DMS 273 (cell line): ENCODE data around the gene ZNF367.

Source experiments
- DNase-seq: peaks from one replicate; lab custom pipeline; 2025; ENCODE audit not compliant: unreplicated experiment; lab: John Stamatoyannopoulos, UW

Gene ZNF367

DNA sequence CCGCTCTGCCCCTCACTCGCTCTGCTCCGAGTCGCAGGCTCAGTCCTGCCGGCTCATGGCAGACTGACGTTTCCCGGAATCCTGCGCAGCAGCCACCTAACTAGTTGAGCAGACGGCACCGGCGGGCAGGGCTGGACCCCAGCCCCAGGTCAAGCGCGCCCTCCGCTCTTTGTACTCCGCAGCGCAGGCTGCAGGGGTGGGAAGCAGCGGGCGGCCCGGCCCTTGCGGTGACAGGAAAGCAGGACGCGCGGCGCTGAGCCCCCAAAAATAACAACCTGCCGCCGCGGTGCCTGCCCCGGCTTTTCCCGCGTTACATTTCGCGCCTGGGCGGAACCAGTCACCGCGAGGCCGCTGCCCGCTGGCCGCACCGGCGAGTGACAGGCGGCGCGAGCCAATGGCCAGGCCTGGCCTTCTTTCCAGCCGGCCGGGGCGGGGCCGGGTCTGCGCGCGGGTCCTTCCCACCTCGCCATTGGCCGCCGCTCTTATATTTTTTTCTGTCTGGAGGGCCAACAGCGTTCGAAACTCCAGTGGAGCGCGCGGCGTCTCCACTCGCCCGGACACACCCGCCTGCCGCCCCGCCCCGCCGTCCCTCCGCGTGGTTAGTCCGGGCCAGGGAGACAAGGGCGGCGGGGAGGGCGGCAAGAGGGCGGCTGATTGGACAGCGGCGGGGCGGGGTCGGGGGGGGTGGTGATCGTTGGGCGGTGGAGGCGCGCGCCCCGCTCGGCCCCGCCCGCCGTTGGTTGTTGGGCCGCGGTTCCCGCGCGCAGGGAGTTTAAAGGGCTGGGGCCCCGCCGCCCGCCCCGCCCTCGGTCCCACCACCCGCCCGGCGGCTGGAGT is at the start of gene ZNF367:
TSS of gene ZNF367 (minus strand) at position 288 of the 837 bp plus-strand sequence. CDS start 338 bp downstream, outside the sequence.
- peak; percentile 98 for DNase-seq

DNA sequence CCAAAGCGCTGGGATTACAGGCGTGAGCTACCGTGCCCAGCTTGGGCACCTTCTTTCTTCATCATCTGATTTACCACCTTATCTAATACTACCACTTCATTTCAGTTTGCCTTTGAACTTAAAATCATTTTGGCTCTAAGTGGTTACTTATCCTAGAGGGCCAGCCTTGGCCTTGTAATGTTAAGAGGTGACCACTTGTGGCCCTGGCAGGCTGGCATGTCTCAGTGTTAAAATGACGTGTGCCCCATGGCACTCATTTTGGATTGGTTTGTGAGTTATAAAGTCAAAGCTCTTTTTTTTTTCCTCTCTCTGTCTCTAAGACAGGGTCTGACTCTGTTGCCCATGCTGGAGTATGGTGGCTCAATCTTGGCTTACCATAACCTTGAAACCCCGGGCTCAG is 49.6 kb upstream of the ZNF367 start:
- DNase-seq = no peak

DNA sequence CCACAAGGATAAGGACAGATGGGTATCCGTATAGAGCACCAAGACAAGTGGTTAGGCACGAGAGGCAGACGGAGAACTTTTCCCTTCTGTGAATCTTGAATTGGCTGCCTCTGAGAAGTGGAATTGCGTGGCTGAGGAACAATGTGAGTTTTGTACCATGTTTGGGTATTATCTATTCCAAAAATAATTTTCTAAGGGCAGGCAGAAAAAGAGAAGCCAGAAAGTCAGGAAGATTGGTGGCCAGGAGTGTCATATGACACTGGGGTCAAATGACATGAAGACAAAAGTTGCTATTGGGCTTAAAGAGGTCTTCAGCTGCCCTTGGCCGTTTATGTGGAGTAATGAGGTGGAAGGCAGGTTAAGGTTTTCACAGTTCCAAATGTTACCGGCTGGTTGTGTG is 46.3 kb upstream of the ZNF367 start:
- no peak for DNase-seq

DNA sequence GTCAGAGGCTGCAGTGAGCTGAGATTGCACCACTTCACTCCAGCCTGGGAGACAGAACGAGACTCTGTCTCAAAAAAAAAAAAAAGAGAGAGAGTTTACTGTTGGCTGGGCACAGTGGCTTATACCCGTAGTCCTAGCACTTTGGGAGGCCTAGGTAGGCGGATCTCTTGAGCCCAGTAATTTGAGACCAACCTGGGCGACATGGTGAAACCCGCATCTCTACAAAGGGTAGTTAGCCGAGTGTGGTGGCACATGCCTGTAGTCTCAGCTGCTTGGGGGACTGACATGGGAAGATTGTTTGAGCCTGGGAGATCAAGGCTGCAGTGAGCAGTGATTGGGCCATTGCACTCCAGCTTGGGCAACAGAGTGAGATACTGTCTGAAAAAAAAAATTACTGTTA is 44.4 kb upstream of the ZNF367 start:
- DNase-seq = no peak

DNA sequence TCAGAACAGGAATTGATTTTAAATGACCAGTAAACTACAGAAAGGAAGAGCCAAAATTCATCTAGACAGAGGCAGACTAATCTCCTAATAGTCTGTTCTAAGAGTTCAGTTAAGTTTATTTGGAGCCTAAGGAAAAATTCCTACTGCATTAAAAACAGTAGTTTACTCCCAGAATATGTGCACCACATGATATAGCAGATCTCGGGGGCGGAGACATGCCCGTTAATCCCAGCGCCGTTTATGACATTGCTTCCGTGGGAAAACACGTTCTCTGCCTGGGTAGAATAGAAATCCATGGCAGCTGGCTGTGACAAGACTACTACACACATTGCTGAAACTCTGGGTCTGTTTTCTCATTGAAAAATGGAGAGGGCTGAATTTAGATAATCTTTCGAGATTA is 43.2 kb upstream of the ZNF367 start:
- no peak for DNase-seq

DNA sequence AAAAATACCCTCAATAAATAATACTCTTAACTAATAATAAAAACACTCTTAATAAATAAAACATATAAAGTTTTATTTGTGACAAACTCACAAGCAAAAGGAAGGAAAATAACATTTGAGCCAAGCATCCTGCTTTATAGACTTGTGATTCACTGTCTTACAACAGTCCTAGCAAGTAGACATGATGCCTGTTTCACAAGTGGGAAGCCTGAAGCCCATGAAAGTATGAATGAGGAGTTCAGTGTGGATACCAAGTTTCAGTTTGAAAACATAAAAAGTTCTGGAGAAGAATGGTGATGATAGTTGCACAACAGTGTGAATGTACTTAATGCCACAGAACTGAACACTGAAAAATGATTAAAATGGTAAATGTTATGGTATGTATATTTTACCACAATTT is 42.7 kb upstream of the ZNF367 start:
- DNase-seq = no peak

DNA sequence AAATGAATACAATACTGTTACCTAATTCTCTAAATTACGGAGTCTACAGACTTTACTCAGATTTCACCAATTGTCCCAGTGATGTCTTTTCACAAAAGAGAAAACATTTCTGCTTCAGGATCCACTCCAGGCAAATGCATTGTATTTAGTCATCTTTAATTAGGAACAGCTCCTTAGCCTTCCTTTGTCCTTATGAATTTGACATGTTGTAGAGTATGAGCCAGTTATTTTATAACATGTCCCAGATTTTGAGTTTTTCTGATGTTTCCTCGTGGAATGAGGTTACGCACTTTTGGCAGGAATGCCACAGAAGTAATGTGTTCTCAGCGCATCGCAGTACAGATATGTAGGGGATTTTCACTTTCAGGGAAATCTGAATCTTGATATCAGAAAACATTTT is 42.3 kb upstream of the ZNF367 start:
- DNase-seq = no peak

DNA sequence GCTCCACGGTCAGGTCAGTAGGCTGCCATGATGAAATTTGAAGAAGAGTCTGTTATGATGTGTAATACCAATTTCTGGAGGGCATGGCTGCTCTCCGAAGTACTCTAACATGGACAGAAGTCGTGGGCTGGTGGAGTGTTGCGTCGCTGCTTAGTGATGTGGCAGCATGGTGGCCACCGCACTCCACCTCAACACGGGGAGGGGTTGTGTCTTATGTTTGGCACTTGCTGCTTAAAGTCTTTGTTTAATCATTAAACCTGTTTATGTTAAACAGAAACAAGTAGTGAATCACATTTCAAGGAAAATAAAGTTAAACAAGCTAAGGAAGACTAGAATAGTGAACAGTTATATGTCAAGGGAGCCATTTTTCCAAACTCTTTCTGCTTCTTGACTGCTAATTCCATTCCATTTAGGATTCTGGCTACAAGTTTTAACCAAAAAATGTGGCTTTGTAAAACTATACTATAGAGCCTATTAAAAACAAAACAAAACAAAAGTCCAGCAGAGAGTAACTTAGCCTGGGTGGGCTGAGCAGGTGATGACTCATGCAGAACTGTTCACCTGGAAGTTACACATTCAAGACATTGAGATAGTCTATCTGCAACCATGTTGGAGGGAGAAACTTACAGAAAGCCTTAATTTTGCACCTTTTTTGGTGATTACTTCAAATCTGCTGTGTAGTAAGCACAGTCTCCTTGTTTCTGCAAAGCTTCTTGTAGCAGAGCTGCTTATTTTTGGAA is 41.3 kb upstream of the ZNF367 start:
- DNase-seq = no peak

DNA sequence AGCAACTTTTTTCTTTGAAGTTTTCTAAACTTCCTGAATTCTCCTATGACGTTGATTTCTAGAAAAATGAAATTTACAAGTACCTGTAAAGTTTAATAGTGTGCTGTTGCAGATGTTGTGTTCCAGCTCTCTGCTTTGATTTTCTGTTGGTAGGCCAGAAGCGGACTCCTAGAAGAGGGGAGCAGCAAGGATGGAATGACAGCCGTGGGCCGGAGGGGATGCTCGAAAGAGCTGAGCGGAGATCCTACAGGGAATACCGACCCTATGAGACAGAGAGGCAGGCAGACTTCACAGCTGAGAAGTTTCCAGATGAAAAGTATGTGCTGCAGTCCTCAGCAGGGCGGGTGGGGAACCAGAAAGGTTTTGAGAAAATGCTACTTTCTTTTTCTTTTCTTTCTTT is 40.1 kb upstream of the ZNF367 start:
- no peak for DNase-seq

DNA sequence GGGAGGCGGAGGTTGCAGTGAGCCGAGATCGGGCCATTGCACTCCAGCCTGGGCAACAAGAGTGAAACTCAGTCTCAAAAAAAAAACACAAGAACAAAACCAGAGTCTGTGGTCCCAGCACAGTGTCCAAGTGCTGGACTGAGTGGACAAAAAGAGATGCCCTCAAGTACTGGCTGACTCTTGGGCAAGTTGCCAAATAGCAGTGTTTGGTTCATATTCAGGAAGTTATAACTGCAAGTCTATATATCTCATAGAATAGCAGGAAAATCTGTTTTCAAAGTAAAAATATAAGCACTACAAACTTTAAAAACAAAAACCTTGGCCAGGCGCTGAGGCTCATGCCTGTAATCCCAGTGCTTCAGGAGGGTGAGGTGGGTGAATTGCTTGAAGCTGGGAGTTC is 39.1 kb upstream of the ZNF367 start:
- no peak for DNase-seq

DNA sequence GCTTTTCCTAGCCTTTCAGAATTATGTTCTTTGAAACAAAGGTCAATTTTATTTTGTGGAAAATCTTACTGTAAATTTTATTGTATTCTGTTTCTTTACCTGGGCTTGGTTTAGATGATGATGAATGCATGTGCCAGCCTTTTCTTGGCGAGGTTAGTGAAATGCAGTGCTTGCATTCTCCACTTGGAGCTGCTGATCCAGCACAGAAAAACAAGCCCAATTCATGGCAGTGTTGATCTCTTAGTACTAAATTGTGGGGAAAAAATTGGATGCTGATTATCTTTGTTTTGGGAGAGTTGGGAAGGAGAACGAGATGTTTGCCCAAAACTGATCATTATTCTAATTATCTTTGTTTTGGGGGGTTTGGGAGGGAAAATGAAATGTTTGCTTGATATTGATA is 35.5 kb upstream of the ZNF367 start:
- DNase-seq = peak; percentile 58

DNA sequence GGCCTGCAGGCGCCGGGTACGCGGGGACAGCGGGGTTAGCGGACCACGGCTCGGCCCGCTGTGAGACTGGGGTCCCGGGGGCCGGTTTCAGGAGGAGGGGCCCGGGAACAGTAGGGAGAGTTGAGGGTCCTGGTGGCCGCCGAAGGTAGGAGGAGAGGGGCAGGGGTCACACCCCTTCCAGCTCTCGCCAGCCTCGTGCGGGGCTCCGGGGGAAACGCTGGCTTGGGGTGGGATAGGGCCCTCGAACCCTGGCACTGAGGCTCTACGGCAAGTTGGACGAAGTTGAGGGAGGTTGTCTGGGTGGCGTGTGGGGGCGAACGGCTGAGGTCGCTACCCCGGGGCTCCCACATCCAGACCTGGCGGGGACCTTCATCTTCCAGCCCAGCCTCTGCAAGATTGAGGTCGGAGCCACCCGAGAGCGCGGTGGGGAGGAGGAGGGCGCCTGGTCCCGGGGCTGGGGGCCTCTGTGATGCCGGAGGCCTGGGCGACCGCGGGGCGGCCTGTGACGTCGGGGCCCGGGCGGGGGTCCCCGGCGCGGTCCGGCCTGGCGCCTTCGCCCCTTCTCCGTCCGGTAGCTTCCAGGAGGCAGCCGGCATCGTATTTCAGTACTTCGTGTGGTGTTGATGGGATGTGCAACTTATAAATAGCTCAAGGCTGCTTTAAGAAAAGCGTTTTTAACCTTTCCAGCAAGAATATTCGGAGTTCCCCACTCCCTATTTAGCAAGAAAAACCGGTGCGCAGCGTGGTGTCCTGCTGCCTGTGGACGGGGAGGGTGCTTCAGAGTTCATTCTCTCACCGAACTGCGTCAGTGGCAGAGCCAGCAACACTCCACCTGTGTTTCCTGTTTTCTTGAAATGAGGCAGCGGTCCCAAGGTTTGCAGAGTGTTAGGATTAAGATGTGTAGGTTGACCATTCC is 32.7 kb upstream of the ZNF367 start:
- peak; percentile 53 for DNase-seq

DNA sequence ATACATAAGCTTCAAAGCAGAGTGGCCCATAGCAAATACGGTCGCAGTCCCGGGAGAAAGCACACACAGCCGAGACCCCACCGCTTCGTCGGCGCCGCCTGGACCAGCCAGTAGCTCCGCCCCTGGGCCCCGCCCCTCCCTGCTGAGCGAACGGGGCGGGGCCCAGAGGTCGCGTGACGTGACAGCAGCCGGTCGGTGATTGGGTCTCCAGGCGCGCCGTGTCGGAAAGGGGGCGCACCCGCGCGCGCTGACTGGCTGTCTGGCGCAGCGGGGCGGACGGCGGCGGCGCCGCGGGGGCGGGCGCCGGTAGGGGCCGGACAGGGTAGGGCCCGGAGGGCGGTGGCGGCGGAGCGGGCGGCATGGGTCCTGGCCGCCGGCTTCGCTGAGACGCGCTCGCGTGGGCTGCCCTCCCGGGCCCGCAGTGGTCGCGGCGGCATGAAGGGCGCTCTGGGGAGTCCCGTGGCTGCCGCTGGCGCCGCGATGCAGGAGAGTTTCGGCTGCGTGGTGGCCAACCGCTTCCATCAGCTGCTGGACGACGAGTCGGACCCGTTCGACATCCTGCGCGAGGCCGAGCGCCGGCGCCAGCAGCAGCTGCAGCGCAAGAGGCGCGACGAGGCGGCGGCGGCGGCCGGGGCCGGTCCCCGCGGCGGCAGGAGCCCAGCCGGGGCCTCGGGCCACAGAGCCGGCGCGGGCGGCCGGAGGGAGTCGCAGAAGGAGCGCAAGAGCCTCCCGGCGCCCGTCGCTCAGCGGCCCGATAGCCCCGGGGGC is 31.9 kb upstream of the ZNF367 start, which contains the start of gene HABP4:
TSS of gene HABP4 (plus strand) at position 325 of the 768 bp plus-strand sequence. CDS start at position 436, 111 bp downstream.
- peak; percentile 98 for DNase-seq

DNA sequence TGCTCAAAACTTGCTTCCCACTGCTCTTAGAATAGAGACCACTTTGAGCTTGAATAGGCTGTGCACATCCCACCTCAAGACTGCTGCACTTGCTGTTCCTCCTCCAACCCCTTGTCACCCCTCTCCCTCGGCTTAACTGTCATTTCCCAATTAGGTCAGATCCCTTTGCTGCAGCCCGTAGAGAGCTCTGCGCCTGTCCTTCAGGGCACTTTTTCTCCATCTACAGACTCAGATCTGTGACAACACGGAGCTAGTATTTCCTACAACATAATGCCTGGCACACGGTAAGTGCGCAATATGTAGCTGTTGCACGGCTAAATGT is 31.3 kb upstream of the ZNF367 start:
- no peak for DNase-seq

DNA sequence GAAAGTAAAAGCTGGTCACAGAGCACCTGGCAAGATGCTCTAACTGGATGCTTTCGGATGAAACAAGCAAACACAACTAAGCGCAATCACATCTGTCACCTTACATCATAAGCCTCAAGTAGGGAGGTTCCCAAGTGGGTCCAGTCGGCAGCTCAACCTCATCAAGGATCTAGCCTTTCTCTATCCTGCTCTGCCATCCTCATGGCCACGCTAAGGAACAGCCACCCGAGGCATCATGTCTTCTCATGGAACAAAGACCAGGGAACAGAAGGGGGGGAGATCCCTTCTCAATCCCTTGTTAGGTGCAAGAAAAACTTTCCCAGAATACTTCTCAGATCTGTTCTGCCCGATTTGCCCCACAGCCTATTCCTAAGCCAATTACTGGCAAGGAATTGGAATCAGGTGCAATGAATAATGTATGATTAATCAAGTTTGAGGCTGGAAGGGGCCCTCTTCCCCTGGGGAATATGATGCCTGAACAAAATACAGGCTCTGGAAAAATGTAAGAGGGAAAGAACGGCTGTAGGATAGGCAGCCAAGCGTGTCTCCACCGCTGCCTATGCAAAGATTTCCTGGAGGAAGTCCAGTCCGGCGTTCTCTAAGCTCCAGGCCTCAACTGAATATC is 30.5 kb upstream of the ZNF367 start:
- DNase-seq = no peak

DNA sequence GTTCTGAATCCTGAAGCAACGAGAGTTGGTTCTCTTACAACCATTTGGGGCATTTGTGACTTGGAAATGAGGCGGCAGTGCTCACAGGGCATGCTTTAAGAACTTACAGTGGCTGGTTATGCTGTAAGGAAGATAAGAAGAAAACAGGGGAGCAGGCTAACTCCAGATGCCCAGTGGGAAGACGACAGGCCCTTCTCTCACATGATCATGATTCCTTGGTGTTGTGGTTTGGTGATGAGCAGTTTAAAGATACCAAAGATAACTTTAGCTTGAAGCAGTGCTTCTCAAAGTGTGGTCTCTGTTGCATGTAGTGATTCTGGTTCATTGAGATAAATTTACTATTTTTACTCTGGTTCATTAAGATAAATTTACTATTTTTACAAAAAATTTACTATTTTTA is 29.2 kb upstream of the ZNF367 start:
- DNase-seq = no peak

DNA sequence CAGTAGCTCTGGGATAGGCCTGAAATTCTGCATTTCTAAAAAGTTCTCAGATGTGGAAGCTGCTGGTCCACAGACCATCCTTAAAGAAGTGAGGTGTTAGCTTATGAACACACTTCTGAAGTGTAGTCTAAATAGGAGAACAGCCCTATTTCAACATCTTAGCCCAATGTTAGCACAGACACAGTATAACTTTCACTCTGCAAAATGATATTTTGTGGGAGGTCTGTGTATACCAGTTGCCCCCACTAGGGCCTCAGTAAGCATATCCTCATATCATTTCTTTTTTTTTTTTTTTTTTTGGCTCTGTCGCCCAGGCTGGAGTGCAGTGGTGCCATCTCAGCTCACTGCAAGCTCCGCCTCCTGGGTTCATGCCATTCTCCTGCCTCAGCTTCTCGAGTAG is 24.3 kb upstream of the ZNF367 start:
- no peak for DNase-seq

DNA sequence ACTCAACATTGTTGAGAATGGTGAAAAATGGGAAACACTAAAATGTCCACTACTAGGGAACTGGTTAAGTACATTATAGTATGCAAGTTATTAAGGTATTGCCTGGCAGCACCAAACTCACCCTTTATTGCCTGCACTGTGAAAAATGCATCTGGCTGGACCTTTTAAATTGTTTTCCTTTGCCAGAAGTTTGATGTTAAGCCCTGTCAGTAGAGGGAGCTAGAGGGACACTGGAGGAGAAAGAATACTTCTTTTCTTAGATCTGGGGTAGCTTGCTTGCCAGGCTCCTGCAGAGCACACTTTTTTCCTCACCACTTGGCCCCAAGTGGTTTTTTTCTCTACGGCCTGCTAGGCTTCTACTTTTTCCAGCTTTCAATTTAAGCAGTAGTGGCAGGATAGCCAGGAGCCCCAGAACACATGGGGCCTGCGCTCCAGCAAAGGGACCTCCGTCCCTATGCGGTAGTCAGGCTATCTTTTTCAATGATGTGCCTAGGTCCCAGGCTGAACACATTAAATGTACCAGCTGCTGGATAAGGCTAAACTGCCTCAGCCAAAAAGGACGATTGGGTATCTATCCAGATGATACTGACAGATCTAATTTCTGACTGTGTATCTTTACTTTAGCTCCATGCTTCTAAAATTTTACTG is 23.8 kb upstream of the ZNF367 start:
- peak; percentile 68 for DNase-seq

DNA sequence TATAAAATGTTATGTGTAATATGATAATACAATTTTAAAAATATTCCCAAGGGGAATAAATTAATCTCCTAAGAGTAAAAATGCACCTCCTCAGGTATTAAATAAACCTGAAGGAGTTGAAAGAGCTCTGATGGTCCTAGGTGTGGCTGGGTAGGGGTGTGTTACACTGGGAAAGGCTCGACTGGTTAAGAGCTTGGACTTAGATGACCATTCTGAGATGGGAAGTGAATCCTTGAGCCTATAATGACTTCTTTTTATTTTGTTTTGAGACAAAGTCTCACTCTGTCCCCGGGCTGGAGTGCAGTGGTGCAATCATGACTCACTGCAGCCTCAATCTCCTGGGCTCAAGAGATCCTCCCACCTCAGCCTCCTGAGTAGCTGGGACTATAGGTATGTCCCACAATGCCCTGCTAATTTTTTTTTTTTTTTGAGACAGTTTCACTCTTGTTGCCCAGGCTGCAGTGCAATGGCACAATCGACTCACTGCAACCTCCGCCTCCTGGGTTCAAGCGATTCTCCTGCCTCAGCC is 22.6 kb upstream of the ZNF367 start:
- DNase-seq = no peak
